OCI-LY7 (cell line): ENCODE measurements around the gene RNASEH1. TPM values are rescaled to one million over a fixed set of nuclear protein-coding genes. Genes with fewer than 3 reads are reported as not detected.

Source experiments
- BruUV-seq: library from RNA; stranded (reverse); fragments of 400-500 nt; replicated peaks from 2 replicates; lab custom pipeline; 2021; lab: Mats Ljungman, UMichigan
- CTCF ChIA-PET: fragments of 300-600 bp; sonication (Branson Sonifier 250); formaldehyde crosslinking; loops from one replicate; lab custom pipeline; 2022; ENCODE audit warnings: antibody characterized with exemption; ENCODE audit not compliant: unreplicated experiment; lab: Charles Lee
- POLR2A ChIA-PET: fragments of 300-600 bp; sonication (Branson Sonifier 250); formaldehyde crosslinking; loops from one replicate; lab custom pipeline; 2022; ENCODE audit warnings: antibody characterized with exemption; lab: Charles Lee
- DNase-seq: peaks from one replicate; pipeline ENCODE4 v3.0.0-alpha.2; 2015; ENCODE audit warnings: low spot score
- H2AFZ ChIP-seq: fragments of 200-600 bp; sonication (generic), shearing (Covaris generic); 2 replicates; pipeline ENCODE4 v1.6.1; 2014; ENCODE audit warnings: mild to moderate bottlenecking, antibody characterized with exemption, low read length, moderate library complexity
- H3K27ac ChIP-seq: fragments of 200-600 bp; sonication (generic); 2 replicates; pipeline ENCODE4 v1.5.1; 2014; ENCODE audit warnings: mixed run types, low read depth, mild to moderate bottlenecking, moderate library complexity, low read length, inconsistent platforms; ENCODE audit not compliant: poor library complexity, severe bottlenecking
- H3K36me3 ChIP-seq: fragments of 200-600 bp; sonication (generic); 2 replicates; pipeline ENCODE4 v1.6.1; 2014; ENCODE audit warnings: mild to moderate bottlenecking, antibody characterized with exemption, low read length, moderate library complexity, mixed read lengths; ENCODE audit not compliant: insufficient read depth
- H3K4me1 ChIP-seq: fragments of 200-600 bp; sonication (generic); 2 replicates; pipeline ENCODE4 v1.5.1; 2014; ENCODE audit warnings: mild to moderate bottlenecking, low read length; ENCODE audit not compliant: insufficient read depth, poor library complexity, severe bottlenecking
- H3K4me2 ChIP-seq: fragments of 200-600 bp; sonication (generic); 2 replicates; pipeline ENCODE4 v1.6.1; 2014; ENCODE audit warnings: mild to moderate bottlenecking, low read length
- H3K4me3 ChIP-seq: fragments of 200-600 bp; sonication (generic); 2 replicates; pipeline ENCODE4 v1.5.1; 2014; ENCODE audit warnings: mild to moderate bottlenecking, low read depth, low read length; ENCODE audit not compliant: poor library complexity, severe bottlenecking
- H3K79me2 ChIP-seq: fragments of 200-600 bp; sonication (generic); 2 replicates; pipeline ENCODE4 v1.6.1; 2016; ENCODE audit warnings: low read depth, mild to moderate bottlenecking, low read length, moderate library complexity, mixed read lengths; ENCODE audit not compliant: insufficient read depth
- H3K9me2 ChIP-seq: fragments of 200-600 bp; sonication (generic); 2 replicates; pipeline ENCODE4 v1.6.1; 2016; ENCODE audit warnings: mild to moderate bottlenecking, low read length, mixed read lengths; ENCODE audit not compliant: insufficient read depth
- H3K9me3 ChIP-seq: fragments of 200-600 bp; sonication (generic); 2 replicates; pipeline ENCODE4 v1.6.1; 2014; ENCODE audit warnings: mild to moderate bottlenecking, mixed run types, low read length, mixed read lengths
- H4K20me1 ChIP-seq: fragments of 200-600 bp; sonication (generic); 2 replicates; pipeline ENCODE4 v1.6.1; 2014; ENCODE audit warnings: mild to moderate bottlenecking, antibody characterized with exemption, low read length, moderate library complexity, mixed read lengths; ENCODE audit not compliant: insufficient read depth
- CTCF ChIP-seq: fragments of 200-600 bp; sonication (generic); conservative IDR thresholded peaks from 2 replicates; pipeline ENCODE4 v1.5.1; 2014; ENCODE audit warnings: mild to moderate bottlenecking, antibody characterized with exemption, low read length, moderate library complexity, mixed read lengths
- EZH2phosphoT487 ChIP-seq: fragments of 200-600 bp; sonication (generic); IDR thresholded peaks from 2 replicates; pipeline ENCODE4 v1.6.1; 2018; ENCODE audit warnings: low read depth, borderline replicate concordance, mild to moderate bottlenecking, mixed run types, antibody characterized with exemption, low read length, moderate library complexity, mixed read lengths
- intact Hi-C: fragments of 100-400 bp; cut with micrococcal nuclease; formaldehyde crosslinking; loops from one replicate; pipeline ENCODE4 v1.10.0; 2022; ENCODE audit not compliant: unreplicated experiment
- total RNA-seq, 2 experiments: library from RNA; depleted of rRNA in 1 of 2; stranded (reverse); fragments of >200 nt in 1 of 2; shearing (Covaris generic) in 1 of 2; gene quantifications; 2 replicates each; pipeline ENCODE4 v1.2.3, GENCODE V29; 2014 to 2022

Gene RNASEH1
- total RNA-seq, 2 experiments from 2014 or later: 35.7 to 48.2 TPM

DNA sequence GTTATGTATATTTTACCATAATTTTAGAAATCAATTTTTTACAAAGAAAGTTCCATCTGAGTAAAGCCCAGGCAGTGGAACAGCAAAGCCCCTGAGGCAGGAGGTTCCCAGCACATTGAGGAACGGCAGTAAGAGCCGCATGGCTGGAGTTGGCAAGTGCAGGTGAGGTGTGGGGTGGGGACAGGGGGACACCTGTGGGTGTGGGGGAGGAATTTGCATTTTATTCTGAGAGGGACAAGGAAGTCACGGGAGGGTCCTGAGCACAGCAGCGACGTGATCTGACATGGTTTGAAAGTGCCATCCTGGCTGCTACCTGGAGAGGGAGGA is 22.7 kb downstream of the RNASEH1 start:
- no TSS peak for BruUV-seq
- ChIA-PET CTCF (no interaction called here), POLR2A (interaction anchor here (0.6 to 1.1 kb wide), 3 partner anchors 11 to 54 kb away, joined by 3 to 4 read pairs (median 3); no protein-coding TSS in a partner anchor)
- intact Hi-C loops: loop anchor here (5.0 kb wide), 1 partner anchor 117 kb away; no protein-coding TSS in a partner anchor
- Histone ChIP-seq H3K36me3 (peaks cover 46% of the 10 kb centered on the region), H3K4me2 (peak overlapping the region; percentile 78), H2AFZ (peak overlapping the region; percentile 64; the same call in 1 of the 2 replicates), H3K9me3 (peaks cover 17% of the 10 kb centered on the region), H3K27ac (peak overlapping the region; percentile 34), H4K20me1 (no peaks in the 10 kb centered on the region), H3K79me2 (no peaks in the 10 kb centered on the region), H3K9me2 (no peaks in the 10 kb centered on the region), H3K4me1 (peaks cover 20% of the 10 kb centered on the region), H3K4me3 (peak overlapping the region; percentile 70)
- DNase-seq: peak; percentile 65
- TF ChIP-seq EZH2phosphoT487 (no peak), CTCF (no peak)

GRCh38 chr2:3534251-3534814 is 23.8 kb downstream of the RNASEH1 start:
- no peaks in the 10 kb centered on the region for H4K20me1 ChIP-seq
- no peaks in the 10 kb centered on the region for H3K79me2 ChIP-seq
- no peaks in the 10 kb centered on the region for H3K9me2 ChIP-seq
- peaks cover 39% of the 10 kb centered on the region for H3K36me3 ChIP-seq
- H3K9me3 ChIP-seq: peaks cover 17% of the 10 kb centered on the region
- DNase-seq: no peak
- H3K4me1 ChIP-seq: peaks cover 20% of the 10 kb centered on the region
- H3K4me2 ChIP-seq: no peak overlapping the region
- no TSS peak for BruUV-seq
- H3K4me3 ChIP-seq: no peak overlapping the region
- ChIA-PET POLR2A (interaction anchor here (1.0 kb wide), 1 partner anchor 10 kb away, joined by 3 read pairs; no protein-coding TSS in a partner anchor), CTCF (no interaction called here)
- no peak overlapping the region for H3K27ac ChIP-seq
- TF ChIP-seq CTCF: no peak
- TF ChIP-seq EZH2phosphoT487: no peak
- intact Hi-C loops: no loop called here
- H2AFZ ChIP-seq: no peak overlapping the region

DNA sequence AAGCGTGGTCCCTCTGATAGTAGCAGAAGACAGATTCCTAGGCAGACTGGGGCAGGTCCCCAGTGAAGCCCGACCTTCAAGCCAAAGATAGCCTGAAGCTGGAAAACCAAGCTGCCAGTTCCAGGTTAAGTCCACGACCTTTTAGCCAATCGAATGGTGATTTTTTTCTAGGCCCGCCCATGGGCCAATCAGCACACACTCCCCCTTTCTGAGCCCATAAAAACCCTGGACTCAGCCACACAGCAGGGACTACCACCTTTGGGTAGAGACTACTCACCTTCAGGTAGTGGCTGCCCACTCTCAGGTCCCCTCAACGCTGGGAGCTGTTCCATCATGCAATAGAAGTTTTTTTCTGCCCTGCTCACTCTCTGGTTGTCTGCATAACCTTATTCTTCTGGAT is 24.3 kb downstream of the RNASEH1 start:
- Histone ChIP-seq H3K4me3 (no peak overlapping the region), H2AFZ (no peak overlapping the region), H3K27ac (no peak overlapping the region), H3K9me2 (no peaks in the 10 kb centered on the region), H3K4me2 (no peak overlapping the region), H4K20me1 (no peaks in the 10 kb centered on the region), H3K4me1 (peaks cover 20% of the 10 kb centered on the region), H3K9me3 (peaks cover 17% of the 10 kb centered on the region), H3K79me2 (no peaks in the 10 kb centered on the region), H3K36me3 (peaks cover 34% of the 10 kb centered on the region)
- ChIA-PET POLR2A (no interaction called here), CTCF (no interaction called here)
- no TSS peak for BruUV-seq
- no peak for TF ChIP-seq CTCF
- TF ChIP-seq EZH2phosphoT487: no peak
- intact Hi-C loops: no loop called here
- no peak for DNase-seq
